HFFc6 (cell line): ENCODE measurements around the gene GNAZ. TPM values are rescaled to one million over a fixed set of nuclear protein-coding genes. Genes with fewer than 3 reads are reported as not detected.

ENCODE experiments used
- DNase-seq: peaks from one replicate; pipeline ENCODE4 v3.0.0-alpha.2; 2018
- H3K27ac Mint-ChIP-seq: 2 replicates; pipeline ENCODE4 v1.8.0; 2020; ENCODE audit warnings: mild to moderate bottlenecking, mixed read lengths
- H3K27me3 Mint-ChIP-seq: 2 replicates; pipeline ENCODE4 v1.8.0; 2021; ENCODE audit warnings: mild to moderate bottlenecking, moderate library complexity, mixed read lengths; ENCODE audit not compliant: insufficient read depth
- H3K36me3 Mint-ChIP-seq: 2 replicates; pipeline ENCODE4 v1.8.0; 2021; ENCODE audit warnings: low read depth, mixed read lengths
- H3K4me1 Mint-ChIP-seq: 2 replicates; pipeline ENCODE4 v1.8.0; 2020; ENCODE audit warnings: low read depth, mixed read lengths
- H3K4me3 Mint-ChIP-seq: 2 replicates; pipeline ENCODE4 v1.8.0; 2020; ENCODE audit warnings: mild to moderate bottlenecking, moderate library complexity, mixed read lengths
- H3K9me3 Mint-ChIP-seq: 2 replicates; pipeline ENCODE4 v1.8.0; 2020; ENCODE audit warnings: mild to moderate bottlenecking, mixed read lengths
- CTCF ChIP-seq: fragments of 200-600 bp; sonication (generic); IDR thresholded peaks from 2 replicates; pipeline ENCODE4 v1.5.0; 2021; ENCODE audit warnings: antibody characterized with exemption, mild to moderate bottlenecking
- total RNA-seq, 6 experiments: library from RNA; stranded (reverse); fragmentation: NEBNext Ultra II Directional; extraction: Animal tissue kit (Norgen Biotek cat#: 25700); gene quantifications; 2 replicates in 1 of 6; 3 replicates in 5 of 6; pipeline ENCODE4 v1.2.3, GENCODE V29; 2021

Gene GNAZ
- total RNA-seq, 6 experiments from 2014 or later = 19.0 to 22.5 (median 20.1) TPM

GRCh38 chr22:23077627-23078461 lies 7.5 kb downstream of the GNAZ start:
- no peak overlapping the region; the same call in 1 of the 2 replicates for H3K27ac Mint-ChIP-seq
- H3K27me3 Mint-ChIP-seq = peaks cover 5% of the 10 kb centered on the region
- no peak overlapping the region for H3K4me3 Mint-ChIP-seq

GRCh38 chr22:23078462-23078787 lies 8.1 kb downstream of the GNAZ start:
- no peak overlapping the region for H3K4me3 Mint-ChIP-seq
- peaks cover 9% of the 10 kb centered on the region; the same call in 1 of the 2 replicates for H3K36me3 Mint-ChIP-seq
- H3K27me3 Mint-ChIP-seq = peaks cover 5% of the 10 kb centered on the region
- H3K9me3 Mint-ChIP-seq = no peaks in the 10 kb centered on the region
- DNase-seq = no peak
- H3K4me1 Mint-ChIP-seq = peaks cover 14% of the 10 kb centered on the region
- no peak for TF ChIP-seq CTCF
- H3K27ac Mint-ChIP-seq = no peak overlapping the region

More at GRCh38 chr22:23077627-23078461, 7.5 kb downstream of the GNAZ start:
- peak; percentile 12; the same call in 1 of the 2 replicates for TF ChIP-seq CTCF
- no peaks in the 10 kb centered on the region for H3K9me3 Mint-ChIP-seq
- H3K4me1 Mint-ChIP-seq = peaks cover 20% of the 10 kb centered on the region
- no peak for DNase-seq
- peaks cover 9% of the 10 kb centered on the region; the same call in 1 of the 2 replicates for H3K36me3 Mint-ChIP-seq

- Mint-ChIP-seq H3K9me3 (no peaks in the 10 kb centered on the region), H3K36me3 (peaks cover 6% of the 10 kb centered on the region; the same call in 1 of the 2 replicates), H3K4me1 (peaks cover 6% of the 10 kb centered on the region), H3K27me3 (peaks cover 5% of the 10 kb centered on the region), H3K27ac (no peak overlapping the region), H3K4me3 (no peak overlapping the region)
- no peak for DNase-seq
- TF ChIP-seq CTCF = no peak
Measured at GRCh38 chr22:23079240-23079768, 9.0 kb downstream of the GNAZ start.

GRCh38 chr22:23079814-23080521 lies 9.6 kb downstream of the GNAZ start:
- DNase-seq = no peak
- Mint-ChIP-seq H3K27me3 (peaks cover 5% of the 10 kb centered on the region), H3K36me3 (peaks cover 5% of the 10 kb centered on the region; the same call in 1 of the 2 replicates), H3K4me1 (no peaks in the 10 kb centered on the region), H3K27ac (no peak overlapping the region), H3K9me3 (no peaks in the 10 kb centered on the region), H3K4me3 (no peak overlapping the region)
- TF ChIP-seq CTCF = no peak

GRCh38 chr22:23080613-23081290 lies 10.4 kb downstream of the GNAZ start:
- no peak overlapping the region for H3K4me3 Mint-ChIP-seq
- DNase-seq = no peak

More at GRCh38 chr22:23080613-23081290, 10.4 kb downstream of the GNAZ start:
- TF ChIP-seq CTCF = no peak
- Mint-ChIP-seq H3K36me3 (peaks cover 5% of the 10 kb centered on the region; the same call in 1 of the 2 replicates), H3K4me1 (no peaks in the 10 kb centered on the region), H3K27ac (no peak overlapping the region), H3K9me3 (no peaks in the 10 kb centered on the region), H3K27me3 (peaks cover 5% of the 10 kb centered on the region)
